H1 (cell line): Measurements from ENCODE around the gene FKBP2. TPM values are rescaled to one million over a fixed set of nuclear protein-coding genes. Genes with fewer than 3 reads are reported as not detected.

Experiments used
- CTBP2 ChIP-seq: IDR thresholded peaks from 2 replicates; pipeline ENCODE4 v1.7.0; 2011; ENCODE audit warnings: borderline replicate concordance, mild to moderate bottlenecking, moderate library complexity, mixed read lengths, low read length; ENCODE audit not compliant: insufficient read depth, insufficient read length
- RAD21 ChIP-seq, 2 experiments: IDR thresholded peaks in 1 of 2; conservative IDR thresholded peaks in 1 of 2; 2 replicates each; pipeline ENCODE4 v1.6.1; 2011; ENCODE audit warnings: low read depth in 2 of 2, low read length in 2 of 2, improper control_type of control experiment in 1 of 2, inconsistent platforms in 1 of 2, mild to moderate bottlenecking in 1 of 2, moderate library complexity in 1 of 2
- TAF7 ChIP-seq: optimal IDR thresholded peaks from 2 replicates; pipeline ENCODE3; 2011; ENCODE audit warnings: low read depth, mild to moderate bottlenecking, inconsistent platforms, low read length, moderate library complexity, borderline replicate concordance
- polyA plus RNA-seq, 7 experiments: library from polyadenylated mRNA; depleted of rRNA in 3 of 7; stranded (reverse) in 5 of 7; unstranded in 2 of 7; fragments of >200 nt in 5 of 7; fragments of 200-250 nt in 2 of 7; gene quantifications; 1 replicate in 5 of 7; 2 replicates in 1 of 7; 4 replicates in 1 of 7; pipeline versions ENCODE4 v1.2.1 to v1.2.3, GENCODE V29; 2011 to 2013; ENCODE audit warnings: missing spikeins in 2 of 7, mixed read lengths in 2 of 7
- total RNA-seq: library from RNA; stranded (reverse); fragmentation: NEBNext Ultra II Directional; extraction: Animal tissue kit (Norgen Biotek cat#: 25700); gene quantifications from 2 replicates; pipeline ENCODE4 v1.2.1, GENCODE V29; 2021

FKBP2 gene
- total and polyA plus RNA-seq, 2 of the 8 experiments (the other 6 are each of a cell fraction or from before 2014, with no cell fraction given) = 41.7 to 52.5 TPM

GRCh38 chr11:64256300-64256699 is 15.4 kb downstream of the FKBP2 start (continued):
- TF ChIP-seq CTBP2 = no peak
- no peak for TF ChIP-seq RAD21 (IDR thresholded peaks at IDR 0.05 in 1 of 2, conservative IDR thresholded peaks at IDR 0.05 in 1 of 2; ENCODE audit: low read depth in 2 of 2, low read length in 2 of 2)
- no peak for TF ChIP-seq TAF7
- TF ChIP-seq, all 59 proteins: peak for 0
